Spleen (tissue), 3 donors: ENCODE measurements around the gene RSPRY1.

ENCODE experiments used
- POLR2A ChIP-seq, 3 donors: fragments of 450-650 bp; IDR thresholded peaks; one replicate each; pipeline ENCODE4 v1.5.1; 2017; ENCODE audit warnings: antibody characterized with exemption in 3 of 3, mild to moderate bottlenecking in 1 of 3
- POLR2AphosphoS5 ChIP-seq, 3 donors: sonication (generic); formaldehyde crosslinking; IDR thresholded peaks; one replicate each; pipeline ENCODE4 v1.5.1; 2017; ENCODE audit warnings: antibody characterized with exemption in 3 of 3

GRCh38 chr16:57155702-57156350, 30.3 kb upstream of the RSPRY1 start:
- no peak for TF ChIP-seq POLR2AphosphoS5 (IDR thresholded peaks at IDR 0.05)
- no peak for TF ChIP-seq POLR2A (IDR thresholded peaks at IDR 0.05)
